GM12878 (cell line): ENCODE data around the gene PSMD12. TPM values are rescaled to one million over a fixed set of nuclear protein-coding genes. Genes with fewer than 3 reads are reported as not detected.

Source experiments
- ATAC-seq: fragments of 200-7000 bp; cut with Tn5 transposase; 3 replicates; pipeline ENCODE4 v1.9.1; 2020; ENCODE audit warnings: mild to moderate bottlenecking, moderate library complexity
- BruUV-seq: library from RNA; stranded (reverse); fragments of 400-500 nt; replicated peaks from 2 replicates; lab custom pipeline; 2021; lab: Mats Ljungman, UMichigan
- CTCF ChIA-PET: fragments of 300-600 bp; sonication (Branson Sonifier 250); formaldehyde crosslinking; extraction: SDS; loops from one replicate; lab custom pipeline; 2021; ENCODE audit warnings: inconsistent platforms; lab: Yijun Ruan, JAX
- POLR2A ChIA-PET: fragments of 350-600 bp; formaldehyde crosslinking; extraction: SDS; loops from one replicate; lab custom pipeline; 2021; ENCODE audit warnings: inconsistent platforms; lab: Charles Lee
- RAD21 ChIA-PET: fragments of 300-600 bp; sonication (Branson Sonifier 250); formaldehyde crosslinking; loops from one replicate; lab custom pipeline; 2023; ENCODE audit warnings: antibody characterized with exemption; ENCODE audit not compliant: unreplicated experiment; lab: Charles Lee
- SMC1A ChIA-PET: fragments of 300-600 bp; sonication (Branson Sonifier 250); formaldehyde crosslinking; loops from one replicate; lab custom pipeline; 2023; ENCODE audit not compliant: unreplicated experiment, uncharacterized antibody; lab: Charles Lee
- DNase-seq: peaks from one replicate; pipeline ENCODE4 v3.0.0-alpha.2; 2011; ENCODE audit warnings: low read depth, low spot score
- FAIRE-seq: peaks from 3 replicates; lab custom pipeline; 2011; peaks lifted over from hg19 to GRCh38; lab: Jason Lieb, UNC
- H2AFZ ChIP-seq: 2 replicates; pipeline ENCODE4 v1.6.0; 2011; ENCODE audit warnings: low read depth, low read length, control low read depth; ENCODE audit not compliant: control insufficient read depth
- H3K27ac ChIP-seq: 2 replicates; pipeline ENCODE4 v1.5.1; 2011; ENCODE audit warnings: control low read depth; ENCODE audit not compliant: control insufficient read depth, insufficient read depth
- H3K27me3 ChIP-seq, 2 experiments: replicated peaks in 1 of 2; 2 replicates each; pipeline versions ENCODE4 v1.6.0 to v1.6.1; 2011; ENCODE audit warnings: low read length in 1 of 2; ENCODE audit not compliant: control insufficient read depth in 2 of 2, insufficient read depth in 2 of 2
- H3K36me3 ChIP-seq, 2 experiments: 2 replicates each; pipeline ENCODE4 v1.5.1; 2011; ENCODE audit warnings: low read length in 1 of 2; ENCODE audit not compliant: control insufficient read depth in 2 of 2, insufficient read depth in 2 of 2
- H3K4me1 ChIP-seq: 2 replicates; pipeline ENCODE4 v1.6.1; 2011; ENCODE audit warnings: mild to moderate bottlenecking, low read length, moderate library complexity, mixed read lengths; ENCODE audit not compliant: control insufficient read depth, insufficient read depth
- H3K4me2 ChIP-seq: 2 replicates; pipeline ENCODE4 v1.6.0; 2011; ENCODE audit warnings: control low read depth; ENCODE audit not compliant: control insufficient read depth, insufficient read depth
- H3K4me3 ChIP-seq: fragments of 200-600 bp; sonication (generic); 2 replicates; pipeline ENCODE4 v1.5.1; 2016
- H3K79me2 ChIP-seq: 2 replicates; pipeline ENCODE4 v1.6.0; 2011; ENCODE audit warnings: low read length; ENCODE audit not compliant: control insufficient read depth, insufficient read depth
- H3K9ac ChIP-seq: 2 replicates; pipeline ENCODE4 v1.8.0; 2011; ENCODE audit warnings: low read length, control low read depth, mixed read lengths; ENCODE audit not compliant: control insufficient read depth, insufficient read depth
- H3K9me3 ChIP-seq: replicated peaks from 3 replicates; pipeline ENCODE4 v1.5.1; 2011; ENCODE audit warnings: mild to moderate bottlenecking, low read length; ENCODE audit not compliant: control insufficient read depth, insufficient read depth
- H4K20me1 ChIP-seq: 2 replicates; pipeline ENCODE4 v1.6.0; 2011; ENCODE audit not compliant: control insufficient read depth, insufficient read depth
- CBX5 ChIP-seq: sonication (generic); IDR thresholded peaks from 2 replicates; pipeline ENCODE4 v1.6.1; 2016; ENCODE audit warnings: low read depth, moderate library complexity, mild to moderate bottlenecking, inconsistent platforms
- CREM ChIP-seq: IDR thresholded peaks from 2 replicates; pipeline ENCODE4 v1.6.1; 2014; ENCODE audit warnings: antibody characterized with exemption, low read depth
- EED ChIP-seq: sonication (generic); IDR thresholded peaks from 2 replicates; pipeline ENCODE4 v1.6.1; 2016; ENCODE audit warnings: antibody characterized with exemption, low read depth
- GATAD2B ChIP-seq: fragments of 450-650 bp; conservative IDR thresholded peaks from 2 replicates; pipeline ENCODE4 v1.6.1; 2017; ENCODE audit warnings: low read depth, mild to moderate bottlenecking, moderate library complexity
- HDAC6 ChIP-seq: fragments of 200-600 bp; sonication (generic); IDR thresholded peaks from one replicate; pipeline ENCODE4 v1.8.0; 2017; ENCODE audit warnings: antibody characterized with exemption; ENCODE audit not compliant: unreplicated experiment
- HDGF ChIP-seq: fragments of 450-650 bp; IDR thresholded peaks from 2 replicates; pipeline ENCODE4 v1.6.1; 2016; ENCODE audit warnings: antibody characterized with exemption
- JUNB ChIP-seq: IDR thresholded peaks from 2 replicates; pipeline ENCODE4 v1.6.1; 2016; ENCODE audit warnings: antibody characterized with exemption, mild to moderate bottlenecking
- MEF2B ChIP-seq: fragments of 450-650 bp; IDR thresholded peaks from 2 replicates; pipeline ENCODE4 v1.6.1; 2018; ENCODE audit warnings: mild to moderate bottlenecking, moderate library complexity; ENCODE audit not compliant: partially characterized antibody, poor library complexity, severe bottlenecking
- MXI1 ChIP-seq: fragments of 150-350 bp; IDR thresholded peaks from 2 replicates; pipeline ENCODE4 v1.6.1; 2011; ENCODE audit warnings: low read depth, mild to moderate bottlenecking, inconsistent platforms, low read length, improper control_type of control experiment
- MYB ChIP-seq: fragments of 150-350 bp; IDR thresholded peaks from 2 replicates; pipeline ENCODE4 v1.6.1; 2014; ENCODE audit warnings: mild to moderate bottlenecking, low read depth, low read length, borderline replicate concordance
- PAX5 ChIP-seq: IDR thresholded peaks from 2 replicates; pipeline ENCODE4 v1.6.1; 2011; ENCODE audit warnings: low read depth, low read length, borderline replicate concordance
- PBX3 ChIP-seq: IDR thresholded peaks from 2 replicates; pipeline ENCODE4 v1.6.1; 2011; ENCODE audit warnings: mild to moderate bottlenecking, low read depth, low read length, moderate library complexity; ENCODE audit not compliant: insufficient replicate concordance
- POLR2AphosphoS5 ChIP-seq: IDR thresholded peaks from 2 replicates; pipeline ENCODE4 v1.6.1; 2011; ENCODE audit warnings: mild to moderate bottlenecking, low read length, inconsistent platforms
- POU2F2 ChIP-seq: IDR thresholded peaks from 3 replicates; pipeline ENCODE4 v1.6.1; 2011; ENCODE audit warnings: low read depth, mild to moderate bottlenecking, low read length, borderline replicate concordance
- RAD21 ChIP-seq: IDR thresholded peaks from 2 replicates; pipeline ENCODE4 v1.6.1; 2011; ENCODE audit warnings: mild to moderate bottlenecking, low read depth, low read length, moderate library complexity; ENCODE audit not compliant: insufficient read depth
- RCOR1 ChIP-seq: conservative IDR thresholded peaks from 2 replicates; pipeline ENCODE4 v1.6.1; 2012; ENCODE audit warnings: low read depth, low read length, improper control_type of control experiment
- RUNX3 ChIP-seq: IDR thresholded peaks from 2 replicates; pipeline ENCODE4 v1.6.1; 2012; ENCODE audit warnings: low read length, inconsistent platforms
- SMAD5 ChIP-seq: IDR thresholded peaks from 2 replicates; pipeline ENCODE4 v1.6.1; 2016; ENCODE audit warnings: antibody characterized with exemption, low read depth
- SRF ChIP-seq, 2 experiments: IDR thresholded peaks; 2 replicates each; pipeline ENCODE4 v1.6.1; 2011; ENCODE audit warnings: low read depth in 2 of 2, low read length in 2 of 2, mild to moderate bottlenecking in 1 of 2, moderate library complexity in 1 of 2
- STAT1 ChIP-seq: fragments of 450-650 bp; conservative IDR thresholded peaks from 2 replicates; pipeline ENCODE4 v1.6.1; 2014; ENCODE audit warnings: antibody characterized with exemption, mild to moderate bottlenecking
- YBX1 ChIP-seq: fragments of 450-650 bp; IDR thresholded peaks from 2 replicates; pipeline ENCODE4 v1.6.1; 2016; ENCODE audit warnings: antibody characterized with exemption
- WGBS: methylation state at CpG from one replicate; pipeline ENCODE4 v1.1.6; 2016; ENCODE audit warnings: low lambda C conversion rate; ENCODE audit not compliant: insufficient replicate concordance, insufficient coverage; ENCODE audit errors: missing lambda C conversion rate; 5-methylcytosine and 5-hydroxymethylcytosine counted together
- in situ Hi-C: fragments of 300-500 bp; cut with MboI; formaldehyde crosslinking; loops from 9 replicates; pipeline ENCODE4 v1.14.3; 2018; ENCODE audit warnings: mixed read lengths
- intact Hi-C: fragments of 100-400 bp; cut with micrococcal nuclease; formaldehyde crosslinking; loops from one replicate; pipeline ENCODE4 v1.14.2; 2022; ENCODE audit not compliant: unreplicated experiment
- polyA plus RNA-seq, 11 experiments: library from polyadenylated mRNA; depleted of rRNA in 4 of 11; unstranded in 6 of 11; stranded (reverse) in 5 of 11; fragments of >200 nt; fragmentation: Nextera tagmentation in 4 of 11; fragmentation: Illumina TruSeq in 1 of 11; extraction: Ambion mirVana in 4 of 11; extraction: Trizol in 1 of 11; gene quantifications; 1 replicate in 1 of 11; 2 replicates in 10 of 11; pipeline versions ENCODE4 v1.2.1 to v1.2.3, GENCODE V29; 2011 to 2016; ENCODE audit warnings: inconsistent platforms in 2 of 11, missing spikeins in 2 of 11, low read depth in 1 of 11
- total RNA-seq, 4 experiments: library from RNA; depleted of rRNA in 3 of 4; stranded (reverse); fragments of >200 nt in 3 of 4; fragmentation: Illumina TruSeq in 1 of 4; extraction: Trizol in 1 of 4; gene quantifications; 2 replicates each; pipeline versions ENCODE4 v1.2.1 to v1.2.3, GENCODE V29; 2013 to 2021
- TF ChIP-seq, protein P1 (sequence below): IDR thresholded peaks from 2 replicates; pipeline ENCODE4 v1.6.1; 2011; ENCODE audit warnings: borderline replicate concordance, low read depth, mild to moderate bottlenecking, moderate library complexity, low read length; ENCODE audit not compliant: insufficient read depth, poor library complexity, severe bottlenecking

The PSMD12 gene
- total and polyA plus RNA-seq, 10 of the 15 experiments (the other 5 are each of a cell fraction or from before 2014, with no cell fraction given), result 19.8 to 149 (median 47.5) TPM

DNA sequence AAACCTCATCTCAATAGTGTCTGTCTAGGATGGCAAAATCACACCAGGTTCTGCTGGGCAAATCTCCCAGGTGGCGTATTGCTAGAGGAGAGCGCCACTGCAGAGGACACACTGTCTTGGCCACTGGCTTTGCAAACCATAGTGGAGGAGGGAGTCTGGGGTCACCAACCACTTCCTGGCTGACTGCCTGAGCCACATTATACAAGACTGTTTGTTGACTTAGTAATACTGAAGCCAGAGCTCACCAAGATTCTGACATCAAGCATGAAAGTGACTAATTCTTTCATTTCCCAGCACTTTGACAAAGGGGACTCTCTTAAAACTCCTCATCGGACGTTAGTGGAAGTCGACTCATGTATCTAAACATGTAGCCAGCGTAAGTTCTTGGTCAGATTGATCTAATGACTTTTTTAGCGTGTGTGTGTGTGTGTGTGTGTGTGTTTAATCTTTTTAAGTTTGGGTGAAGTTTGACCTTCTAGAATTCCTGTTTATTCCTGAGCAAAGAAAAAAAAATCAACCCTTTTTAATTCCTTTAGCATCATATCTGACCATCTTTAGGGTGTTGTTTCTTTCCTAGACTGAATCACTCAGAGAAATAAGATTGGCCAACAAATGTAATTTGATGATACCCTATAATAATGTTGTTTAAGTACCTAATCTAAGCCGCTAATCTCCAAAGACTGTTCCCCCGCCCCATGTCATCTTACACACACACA lies 24.4 kb upstream of the PSMD12 start:
- SMC1A ChIA-PET, result interaction anchor here (0.7 to 5.5 kb wide), 8 partner anchors 12 to 218 kb away, joined by 3 to 48 read pairs (median 4); no protein-coding TSS in a partner anchor
- 17% methylated on average over 9 of the region's 9 CpGs for WGBS
- Histone ChIP-seq H3K4me1 (peaks cover 36% of the 10 kb centered on the region), H3K4me2 (peak overlapping the region; percentile 58), H3K27ac (peak overlapping the region; percentile 80), H2AFZ (peak overlapping the region; percentile 14), H3K79me2 (peaks cover 65% of the 10 kb centered on the region), H3K27me3 (no peaks in the 10 kb centered on the region), H3K9ac (peak overlapping the region; percentile 57), H3K4me3 (peak overlapping the region; percentile 24; the same call in 1 of the 2 replicates), H3K36me3 (peaks cover 2 to 3% of the 10 kb centered on the region in 2 experiments; a peak in 3 of 4 replicates), H4K20me1 (no peaks in the 10 kb centered on the region), H3K9me3 (no peaks in the 10 kb centered on the region)
- peak; percentile 87 for DNase-seq
- intact Hi-C loops (loop anchor here (1.0 to 5.0 kb wide), 3 partner anchors 12 to 184 kb away; no protein-coding TSS in a partner anchor), in situ Hi-C loops (no loop called here)
- POLR2A ChIA-PET, result interaction anchor here (1.0 to 1.3 kb wide), 4 partner anchors 41 to 179 kb away, joined by 3 to 4 read pairs (median 4); no protein-coding TSS in a partner anchor
- peak; percentile 99 for FAIRE-seq
- TSS peak; percentile 61 for BruUV-seq
- peak; percentile 97 for ATAC-seq
- CTCF ChIA-PET, result interaction anchor here (0.5 to 19.8 kb wide), 7 partner anchors 12 to 212 kb away, joined by 4 to 291 read pairs (median 7); no protein-coding TSS in a partner anchor
- RAD21 ChIA-PET, result interaction anchor here (0.9 to 6.4 kb wide), 7 partner anchors 11 to 214 kb away, joined by 3 to 44 read pairs (median 3); no protein-coding TSS in a partner anchor
- TF ChIP-seq CREM (peak; percentile 86), HDAC6 (no peak), RAD21 (peak; percentile 9; the same call in 1 of the 2 replicates), EED (peak; percentile 89), MYB (no peak), PBX3 (no peak), RUNX3 (peak; percentile 99), RCOR1 (0 out of 2 replicates have a peak, but pooled peaks have one; percentile 26), PAX5 (peak; percentile 89), HDGF (no peak), POLR2AphosphoS5 (peak; percentile 54; the same call in 1 of the 2 replicates), STAT1 (no peak), MEF2B (peak; percentile 39), MXI1 (no peak), YBX1 (no peak), SRF (IDR thresholded peaks at IDR 0.05; ENCODE audit: low read depth in 2 of 2, low read length in 2 of 2) (no peak), CBX5 (peak; percentile 77; the same call in 1 of the 2 replicates), SMAD5 (no peak), POU2F2 (peak; percentile 91), GATAD2B (peak; percentile 36; the same call in 1 of the 2 replicates), JUNB (peak; percentile 96)
- TF ChIP-seq, protein P1, sequence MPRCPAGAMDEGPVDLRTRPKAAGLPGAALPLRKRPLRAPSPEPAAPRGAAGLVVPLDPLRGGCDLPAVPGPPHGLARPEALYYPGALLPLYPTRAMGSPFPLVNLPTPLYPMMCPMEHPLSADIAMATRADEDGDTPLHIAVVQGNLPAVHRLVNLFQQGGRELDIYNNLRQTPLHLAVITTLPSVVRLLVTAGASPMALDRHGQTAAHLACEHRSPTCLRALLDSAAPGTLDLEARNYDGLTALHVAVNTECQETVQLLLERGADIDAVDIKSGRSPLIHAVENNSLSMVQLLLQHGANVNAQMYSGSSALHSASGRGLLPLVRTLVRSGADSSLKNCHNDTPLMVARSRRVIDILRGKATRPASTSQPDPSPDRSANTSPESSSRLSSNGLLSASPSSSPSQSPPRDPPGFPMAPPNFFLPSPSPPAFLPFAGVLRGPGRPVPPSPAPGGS, result peak; percentile 82
